Measurements from ENCODE around the gene GPS2.

DNA sequence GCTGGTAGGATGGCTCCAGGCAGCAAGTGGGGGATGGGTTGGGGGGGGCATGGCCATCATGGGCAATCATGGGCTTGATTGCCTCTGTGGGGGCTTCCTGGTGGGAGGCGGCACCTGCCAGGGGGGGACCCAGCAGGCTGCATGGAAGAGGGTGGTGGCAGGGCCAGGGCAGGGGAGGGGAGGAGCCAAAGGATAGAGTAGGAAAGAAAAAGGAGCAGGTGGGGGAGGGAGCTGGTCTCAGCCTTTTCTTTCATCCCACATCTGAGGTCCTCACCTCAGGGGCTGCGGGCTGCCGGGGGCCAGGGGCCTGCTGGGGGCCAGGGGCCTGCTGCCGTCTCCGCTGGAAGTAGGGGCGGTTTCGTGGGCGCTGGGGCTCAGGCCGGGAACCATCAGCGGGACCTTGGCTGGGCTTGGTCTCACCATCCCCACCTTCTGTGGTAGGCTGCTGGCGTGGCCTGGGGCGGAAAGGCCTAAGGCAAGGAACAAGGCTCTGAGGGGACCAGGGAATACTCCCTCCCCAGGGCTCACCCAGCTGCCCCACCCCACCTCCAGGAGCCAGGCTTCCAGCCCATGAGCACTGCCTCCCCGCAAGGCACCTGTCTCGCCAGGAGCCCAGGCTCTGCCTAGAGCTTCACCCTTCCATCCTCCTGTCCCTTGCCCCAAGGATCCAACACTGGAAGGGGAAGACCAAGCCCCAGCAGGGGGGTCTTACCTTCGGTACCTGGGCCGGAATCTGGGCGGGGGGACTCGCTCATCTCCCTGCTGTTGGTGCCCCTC, 25.7 kb downstream of the GPS2 start:
- TF ChIP-seq POLR2A (IDR thresholded peaks at IDR 0.05): no peak
- TF ChIP-seq, protein P1, sequence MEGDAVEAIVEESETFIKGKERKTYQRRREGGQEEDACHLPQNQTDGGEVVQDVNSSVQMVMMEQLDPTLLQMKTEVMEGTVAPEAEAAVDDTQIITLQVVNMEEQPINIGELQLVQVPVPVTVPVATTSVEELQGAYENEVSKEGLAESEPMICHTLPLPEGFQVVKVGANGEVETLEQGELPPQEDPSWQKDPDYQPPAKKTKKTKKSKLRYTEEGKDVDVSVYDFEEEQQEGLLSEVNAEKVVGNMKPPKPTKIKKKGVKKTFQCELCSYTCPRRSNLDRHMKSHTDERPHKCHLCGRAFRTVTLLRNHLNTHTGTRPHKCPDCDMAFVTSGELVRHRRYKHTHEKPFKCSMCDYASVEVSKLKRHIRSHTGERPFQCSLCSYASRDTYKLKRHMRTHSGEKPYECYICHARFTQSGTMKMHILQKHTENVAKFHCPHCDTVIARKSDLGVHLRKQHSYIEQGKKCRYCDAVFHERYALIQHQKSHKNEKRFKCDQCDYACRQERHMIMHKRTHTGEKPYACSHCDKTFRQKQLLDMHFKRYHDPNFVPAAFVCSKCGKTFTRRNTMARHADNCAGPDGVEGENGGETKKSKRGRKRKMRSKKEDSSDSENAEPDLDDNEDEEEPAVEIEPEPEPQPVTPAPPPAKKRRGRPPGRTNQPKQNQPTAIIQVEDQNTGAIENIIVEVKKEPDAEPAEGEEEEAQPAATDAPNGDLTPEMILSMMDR (IDR thresholded peaks at IDR 0.05): no peak
